Measurements from ENCODE around the gene MYCBP2.

DNA sequence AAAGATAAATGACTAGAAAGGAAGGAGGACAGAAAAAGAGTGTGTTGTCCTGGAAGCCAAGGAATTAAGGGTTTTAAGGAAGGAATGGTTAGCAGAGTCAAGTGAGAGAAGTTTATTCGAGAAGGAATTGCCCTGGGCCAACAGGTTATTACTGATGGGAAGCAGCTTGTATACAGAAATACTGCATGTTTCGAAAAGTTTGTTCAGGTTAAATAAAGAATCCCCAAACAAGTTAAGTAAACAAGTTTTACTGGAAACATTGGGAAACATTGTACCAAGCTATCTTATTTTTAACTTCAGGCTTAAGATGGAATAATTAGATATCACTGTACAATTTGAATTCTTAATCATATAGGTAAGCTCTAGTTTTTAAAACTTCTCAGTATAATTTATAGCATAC lies 271.7 kb downstream of the MYCBP2 start:
- TF ChIP-seq, protein P1, sequence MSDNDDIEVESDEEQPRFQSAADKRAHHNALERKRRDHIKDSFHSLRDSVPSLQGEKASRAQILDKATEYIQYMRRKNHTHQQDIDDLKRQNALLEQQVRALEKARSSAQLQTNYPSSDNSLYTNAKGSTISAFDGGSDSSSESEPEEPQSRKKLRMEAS (IDR thresholded peaks at IDR 0.05), result peak; percentile 49
- TF ChIP-seq REST (IDR thresholded peaks at IDR 0.05) (no peak), RAD21 (IDR thresholded peaks at IDR 0.05) (peak; percentile 10 to 27)
- TF ChIP-seq, protein P2, sequence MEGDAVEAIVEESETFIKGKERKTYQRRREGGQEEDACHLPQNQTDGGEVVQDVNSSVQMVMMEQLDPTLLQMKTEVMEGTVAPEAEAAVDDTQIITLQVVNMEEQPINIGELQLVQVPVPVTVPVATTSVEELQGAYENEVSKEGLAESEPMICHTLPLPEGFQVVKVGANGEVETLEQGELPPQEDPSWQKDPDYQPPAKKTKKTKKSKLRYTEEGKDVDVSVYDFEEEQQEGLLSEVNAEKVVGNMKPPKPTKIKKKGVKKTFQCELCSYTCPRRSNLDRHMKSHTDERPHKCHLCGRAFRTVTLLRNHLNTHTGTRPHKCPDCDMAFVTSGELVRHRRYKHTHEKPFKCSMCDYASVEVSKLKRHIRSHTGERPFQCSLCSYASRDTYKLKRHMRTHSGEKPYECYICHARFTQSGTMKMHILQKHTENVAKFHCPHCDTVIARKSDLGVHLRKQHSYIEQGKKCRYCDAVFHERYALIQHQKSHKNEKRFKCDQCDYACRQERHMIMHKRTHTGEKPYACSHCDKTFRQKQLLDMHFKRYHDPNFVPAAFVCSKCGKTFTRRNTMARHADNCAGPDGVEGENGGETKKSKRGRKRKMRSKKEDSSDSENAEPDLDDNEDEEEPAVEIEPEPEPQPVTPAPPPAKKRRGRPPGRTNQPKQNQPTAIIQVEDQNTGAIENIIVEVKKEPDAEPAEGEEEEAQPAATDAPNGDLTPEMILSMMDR (IDR thresholded peaks at IDR 0.05; ENCODE audit: low read depth, low read length, missing input control), result no peak

Measured in liver (tissue), 3 donors.